ENCODE data around the gene SPDYE16.
"Not testable (repeated sequence)": the region's sequence is repeated elsewhere in the genome, so short reads cannot be mapped to it uniquely, and the experiment has no call there.

The SPDYE16 gene

GRCh38 chr7:76503244-76503643 lies 39.9 kb downstream of the SPDYE16 start:
- H3K9me3 ChIP-seq (ENCODE audit: control insufficient read depth in 2 of 2, low read length in 2 of 2); H3K4me3 ChIP-seq (ENCODE audit: low read length in 2 of 2); H3K27me3 ChIP-seq (ENCODE audit: control insufficient read depth in 2 of 2, insufficient read depth in 2 of 2, low read length in 2 of 2); H3K4me1 ChIP-seq (ENCODE audit: control insufficient read depth in 2 of 2, insufficient read depth in 2 of 2, low read length in 2 of 2); H3K27ac ChIP-seq (ENCODE audit: low read depth in 2 of 2, low read length in 2 of 2); H3K9ac ChIP-seq (ENCODE audit: low read depth in 1 of 2, low read length in 2 of 2): not testable (repeated sequence)
- peaks cover 3 to 15% of the 10 kb centered on the region in 2 donors for H3K36me3 ChIP-seq (ENCODE audit: control insufficient read depth in 2 of 2, insufficient read depth in 2 of 2, low read length in 2 of 2)

GRCh38 chr7:76502836-76503235 lies 40.3 kb downstream of the SPDYE16 start:
- not testable (repeated sequence) for H3K9ac ChIP-seq (ENCODE audit: low read depth in 1 of 2, low read length in 2 of 2); H3K27me3 ChIP-seq (ENCODE audit: control insufficient read depth in 2 of 2, insufficient read depth in 2 of 2, low read length in 2 of 2)
- H3K36me3 ChIP-seq (ENCODE audit: control insufficient read depth in 2 of 2, insufficient read depth in 2 of 2, low read length in 2 of 2), result peaks cover 3 to 13% of the 10 kb centered on the region in 2 donors

GRCh38 chr7:76502224-76502623 lies 40.9 kb downstream of the SPDYE16 start:
- H3K4me3 ChIP-seq (ENCODE audit: low read length in 2 of 2); H3K4me1 ChIP-seq (ENCODE audit: control insufficient read depth in 2 of 2, insufficient read depth in 2 of 2, low read length in 2 of 2); H3K9ac ChIP-seq (ENCODE audit: low read depth in 1 of 2, low read length in 2 of 2); H3K27me3 ChIP-seq (ENCODE audit: control insufficient read depth in 2 of 2, insufficient read depth in 2 of 2, low read length in 2 of 2); H3K27ac ChIP-seq (ENCODE audit: low read depth in 2 of 2, low read length in 2 of 2); H3K9me3 ChIP-seq (ENCODE audit: control insufficient read depth in 2 of 2, low read length in 2 of 2): not testable (repeated sequence)
- H3K36me3 ChIP-seq (ENCODE audit: control insufficient read depth in 2 of 2, insufficient read depth in 2 of 2, low read length in 2 of 2), result peaks cover 3 to 13% of the 10 kb centered on the region in 2 donors

More at GRCh38 chr7:76502836-76503235, 40.3 kb downstream of the SPDYE16 start:
- not testable (repeated sequence) for H3K9me3 ChIP-seq (ENCODE audit: control insufficient read depth in 2 of 2, low read length in 2 of 2); H3K4me3 ChIP-seq (ENCODE audit: low read length in 2 of 2); H3K27ac ChIP-seq (ENCODE audit: low read depth in 2 of 2, low read length in 2 of 2); H3K4me1 ChIP-seq (ENCODE audit: control insufficient read depth in 2 of 2, insufficient read depth in 2 of 2, low read length in 2 of 2)

- H3K4me1 ChIP-seq (ENCODE audit: control insufficient read depth in 2 of 2, insufficient read depth in 2 of 2, low read length in 2 of 2); H3K27ac ChIP-seq (ENCODE audit: low read depth in 2 of 2, low read length in 2 of 2); H3K27me3 ChIP-seq (ENCODE audit: control insufficient read depth in 2 of 2, insufficient read depth in 2 of 2, low read length in 2 of 2); H3K36me3 ChIP-seq (ENCODE audit: control insufficient read depth in 2 of 2, insufficient read depth in 2 of 2, low read length in 2 of 2); H3K9ac ChIP-seq (ENCODE audit: low read depth in 1 of 2, low read length in 2 of 2); H3K9me3 ChIP-seq (ENCODE audit: control insufficient read depth in 2 of 2, low read length in 2 of 2); H3K4me3 ChIP-seq (ENCODE audit: low read length in 2 of 2): not testable (repeated sequence)
Measured at GRCh38 chr7:76499924-76500241, 43.2 kb downstream of the SPDYE16 start.

DNA sequence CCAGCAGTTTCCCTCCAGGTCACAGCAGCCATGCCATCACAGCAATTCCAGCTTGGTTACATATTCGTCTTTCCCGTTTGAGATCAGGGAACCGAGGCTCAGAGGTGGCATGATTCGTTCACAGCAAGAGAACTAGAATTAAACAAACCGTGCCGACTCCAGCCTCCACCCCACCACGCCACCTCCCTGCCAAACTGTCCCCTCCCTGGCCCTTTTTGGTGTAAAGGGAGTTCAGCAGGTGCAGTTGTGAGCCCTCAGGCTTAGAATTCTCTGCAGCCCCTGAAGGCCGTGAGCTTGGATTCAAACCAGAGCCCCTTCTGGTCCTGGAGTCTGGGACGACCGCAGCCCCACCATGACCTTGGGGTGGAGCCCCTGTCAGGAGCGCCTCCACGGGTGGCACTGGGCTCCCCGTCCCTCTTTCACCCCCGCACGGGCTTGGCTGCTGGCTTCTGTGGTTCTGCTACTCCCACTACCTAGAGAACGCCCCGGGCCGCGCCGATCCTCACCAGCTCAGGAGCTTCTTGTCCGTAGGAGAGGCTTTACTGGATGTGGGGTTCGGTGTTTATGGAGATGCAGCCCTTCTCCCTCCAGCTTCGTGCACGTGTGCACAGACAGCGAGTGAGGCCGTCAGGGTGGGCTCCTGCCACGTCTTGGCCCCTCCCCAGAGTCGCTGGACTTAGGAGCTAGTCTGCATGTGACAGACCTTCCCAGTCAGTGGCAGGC lies 43.7 kb downstream of the SPDYE16 start:
- not testable (repeated sequence) for H3K9ac ChIP-seq (ENCODE audit: low read depth in 1 of 2, low read length in 2 of 2); H3K4me1 ChIP-seq (ENCODE audit: control insufficient read depth in 2 of 2, insufficient read depth in 2 of 2, low read length in 2 of 2); H3K27me3 ChIP-seq (ENCODE audit: control insufficient read depth in 2 of 2, insufficient read depth in 2 of 2, low read length in 2 of 2); H3K36me3 ChIP-seq (ENCODE audit: control insufficient read depth in 2 of 2, insufficient read depth in 2 of 2, low read length in 2 of 2); H3K4me3 ChIP-seq (ENCODE audit: low read length in 2 of 2); H3K9me3 ChIP-seq (ENCODE audit: control insufficient read depth in 2 of 2, low read length in 2 of 2); H3K27ac ChIP-seq (ENCODE audit: low read depth in 2 of 2, low read length in 2 of 2)

DNA sequence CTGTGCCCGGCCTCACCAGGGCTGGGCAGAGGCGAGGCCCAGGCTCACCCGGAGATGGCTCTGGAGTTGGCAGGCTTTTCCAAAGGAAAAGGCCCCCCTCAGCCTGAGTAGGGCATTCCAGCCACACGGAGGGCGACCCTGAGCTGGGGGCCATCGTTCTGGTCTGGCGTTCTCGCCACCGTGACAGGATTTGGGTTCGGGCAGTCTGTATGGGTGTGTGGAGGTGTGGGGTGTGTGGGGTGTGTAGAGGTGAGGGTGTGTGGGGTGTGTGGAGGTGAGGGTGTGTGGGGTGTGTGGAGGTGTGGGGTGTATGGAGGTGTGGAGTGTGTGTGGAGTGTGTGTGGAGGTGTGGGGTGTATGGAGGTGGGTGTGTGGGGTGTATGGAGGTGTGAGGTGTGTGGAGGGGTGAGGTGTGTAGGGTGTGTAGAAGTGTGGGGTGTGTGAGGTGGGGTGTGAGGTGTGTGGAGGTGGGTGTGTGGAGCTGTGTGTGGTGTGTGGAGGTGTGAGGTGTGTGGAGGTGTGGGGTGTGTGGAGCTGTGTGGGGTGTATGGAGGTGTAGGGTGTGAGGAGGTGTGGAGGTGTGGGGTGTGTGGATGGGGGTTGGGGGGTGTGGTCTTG lies 44.4 kb downstream of the SPDYE16 start:
- H3K4me3 ChIP-seq (ENCODE audit: low read length in 2 of 2); H3K27ac ChIP-seq (ENCODE audit: low read depth in 2 of 2, low read length in 2 of 2); H3K9me3 ChIP-seq (ENCODE audit: control insufficient read depth in 2 of 2, low read length in 2 of 2); H3K27me3 ChIP-seq (ENCODE audit: control insufficient read depth in 2 of 2, insufficient read depth in 2 of 2, low read length in 2 of 2); H3K9ac ChIP-seq (ENCODE audit: low read depth in 1 of 2, low read length in 2 of 2); H3K4me1 ChIP-seq (ENCODE audit: control insufficient read depth in 2 of 2, insufficient read depth in 2 of 2, low read length in 2 of 2); H3K36me3 ChIP-seq (ENCODE audit: control insufficient read depth in 2 of 2, insufficient read depth in 2 of 2, low read length in 2 of 2): not testable (repeated sequence)

- H3K4me1 ChIP-seq (ENCODE audit: control insufficient read depth in 2 of 2, insufficient read depth in 2 of 2, low read length in 2 of 2); H3K27me3 ChIP-seq (ENCODE audit: control insufficient read depth in 2 of 2, insufficient read depth in 2 of 2, low read length in 2 of 2); H3K9me3 ChIP-seq (ENCODE audit: control insufficient read depth in 2 of 2, low read length in 2 of 2); H3K4me3 ChIP-seq (ENCODE audit: low read length in 2 of 2); H3K27ac ChIP-seq (ENCODE audit: low read depth in 2 of 2, low read length in 2 of 2); H3K9ac ChIP-seq (ENCODE audit: low read depth in 1 of 2, low read length in 2 of 2); H3K36me3 ChIP-seq (ENCODE audit: control insufficient read depth in 2 of 2, insufficient read depth in 2 of 2, low read length in 2 of 2): not testable (repeated sequence)
Measured at GRCh38 chr7:76497918-76498582, 45.0 kb downstream of the SPDYE16 start.

- H3K27me3 ChIP-seq (ENCODE audit: control insufficient read depth in 2 of 2, insufficient read depth in 2 of 2, low read length in 2 of 2); H3K9ac ChIP-seq (ENCODE audit: low read depth in 1 of 2, low read length in 2 of 2); H3K4me3 ChIP-seq (ENCODE audit: low read length in 2 of 2); H3K9me3 ChIP-seq (ENCODE audit: control insufficient read depth in 2 of 2, low read length in 2 of 2); H3K4me1 ChIP-seq (ENCODE audit: control insufficient read depth in 2 of 2, insufficient read depth in 2 of 2, low read length in 2 of 2); H3K27ac ChIP-seq (ENCODE audit: low read depth in 2 of 2, low read length in 2 of 2); H3K36me3 ChIP-seq (ENCODE audit: control insufficient read depth in 2 of 2, insufficient read depth in 2 of 2, low read length in 2 of 2): not testable (repeated sequence)
Measured at GRCh38 chr7:76495717-76496116, 47.4 kb downstream of the SPDYE16 start.

DNA sequence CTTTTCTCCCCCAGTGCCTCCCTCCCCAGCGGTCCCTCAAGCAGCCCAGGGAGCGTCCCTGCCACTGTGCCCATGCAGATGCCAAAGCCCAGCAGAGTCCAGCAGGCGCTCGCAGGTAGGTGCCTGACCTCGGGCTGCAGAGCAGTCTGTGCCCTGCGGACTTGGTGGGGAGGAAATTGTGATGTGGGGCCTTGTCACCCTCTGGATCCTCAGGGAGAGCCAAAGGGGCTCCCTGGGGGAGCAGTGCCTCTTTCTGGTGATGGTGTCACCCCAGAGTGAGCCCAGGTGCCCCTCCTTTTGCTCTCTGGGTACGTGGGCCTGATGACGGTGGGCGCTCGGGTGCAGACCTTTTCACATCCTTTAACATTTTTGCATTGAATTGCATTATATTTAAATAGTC lies 51.0 kb downstream of the SPDYE16 start:
- H3K9ac ChIP-seq (ENCODE audit: low read depth in 1 of 2, low read length in 2 of 2); H3K27ac ChIP-seq (ENCODE audit: low read depth in 2 of 2, low read length in 2 of 2): not testable (repeated sequence)

DNA sequence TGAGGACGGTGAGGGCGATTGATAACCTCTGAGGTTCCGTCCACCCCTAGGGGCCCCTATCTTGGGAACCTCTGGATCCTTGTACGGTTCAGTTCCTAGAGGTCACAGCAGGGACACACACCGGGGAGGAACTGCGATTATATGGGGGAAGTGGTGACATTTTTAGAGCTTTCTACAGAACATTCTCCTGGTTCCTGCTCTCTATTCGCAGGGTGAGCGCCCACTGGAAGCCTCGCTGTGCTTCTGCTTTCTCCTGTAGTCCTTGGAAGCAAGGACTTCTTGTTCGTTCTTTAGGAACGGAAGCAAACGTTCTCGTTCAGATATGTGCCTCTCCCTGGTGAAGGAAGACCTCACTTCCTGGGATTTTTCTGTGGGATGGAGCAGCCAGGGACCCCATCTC lies 55.1 kb downstream of the SPDYE16 start:
- H3K27ac ChIP-seq (ENCODE audit: low read depth in 2 of 2, low read length in 2 of 2); H3K4me1 ChIP-seq (ENCODE audit: control insufficient read depth in 2 of 2, insufficient read depth in 2 of 2, low read length in 2 of 2); H3K9me3 ChIP-seq (ENCODE audit: control insufficient read depth in 2 of 2, low read length in 2 of 2); H3K4me3 ChIP-seq (ENCODE audit: low read length in 2 of 2); H3K27me3 ChIP-seq (ENCODE audit: control insufficient read depth in 2 of 2, insufficient read depth in 2 of 2, low read length in 2 of 2); H3K9ac ChIP-seq (ENCODE audit: low read depth in 1 of 2, low read length in 2 of 2); H3K36me3 ChIP-seq (ENCODE audit: control insufficient read depth in 2 of 2, insufficient read depth in 2 of 2, low read length in 2 of 2): not testable (repeated sequence)

More for the DNA sequence above, 51.0 kb downstream of the SPDYE16 start:
- not testable (repeated sequence) for H3K36me3 ChIP-seq (ENCODE audit: control insufficient read depth in 2 of 2, insufficient read depth in 2 of 2, low read length in 2 of 2); H3K4me1 ChIP-seq (ENCODE audit: control insufficient read depth in 2 of 2, insufficient read depth in 2 of 2, low read length in 2 of 2); H3K9me3 ChIP-seq (ENCODE audit: control insufficient read depth in 2 of 2, low read length in 2 of 2); H3K4me3 ChIP-seq (ENCODE audit: low read length in 2 of 2); H3K27me3 ChIP-seq (ENCODE audit: control insufficient read depth in 2 of 2, insufficient read depth in 2 of 2, low read length in 2 of 2)

Measured in mucosa of rectum (tissue), 2 donors.